Mesendoderm (in vitro differentiated cells): ENCODE results near the gene TRIM46.
"Not testable (repeated sequence)": the region's sequence is repeated elsewhere in the genome, so short reads cannot be mapped to it uniquely, and the experiment has no call there.

Experiments
- DNase-seq: peaks from one replicate; pipeline ENCODE4 v3.0.0; 2013
- H2AK5ac ChIP-seq: 2 replicates; pipeline ENCODE4 v1.6.1; 2013; ENCODE audit warnings: low read length, inconsistent platforms
- H2BK120ac ChIP-seq: 2 replicates; pipeline ENCODE4 v1.6.1; 2013; ENCODE audit warnings: low read depth, mild to moderate bottlenecking, low read length, moderate library complexity, mixed read lengths
- H2BK15ac ChIP-seq: replicated peaks from 2 replicates; pipeline ENCODE4 v1.6.1; 2013; ENCODE audit warnings: low read depth, mild to moderate bottlenecking, moderate library complexity
- H2BK5ac ChIP-seq: 2 replicates; pipeline ENCODE4 v1.6.1; 2013; ENCODE audit warnings: low read length, inconsistent platforms
- H3K18ac ChIP-seq: 2 replicates; pipeline ENCODE4 v1.6.1; 2013; ENCODE audit warnings: mild to moderate bottlenecking, low read length, mixed read lengths
- H3K23ac ChIP-seq: one replicate; pipeline ENCODE4 v1.6.1; 2013; ENCODE audit warnings: low read length
- H3K27ac ChIP-seq: 2 replicates; pipeline ENCODE4 v1.5.1; 2013; ENCODE audit warnings: low read depth, mild to moderate bottlenecking, inconsistent platforms, low read length, moderate library complexity
- H3K27me3 ChIP-seq: 2 replicates; pipeline ENCODE4 v1.6.1; 2013; ENCODE audit warnings: low read length, control low read depth, mild to moderate bottlenecking, inconsistent platforms; ENCODE audit not compliant: insufficient read depth, poor library complexity
- H3K36me3 ChIP-seq: 2 replicates; pipeline ENCODE4 v1.6.1; 2013; ENCODE audit warnings: low read length, inconsistent platforms; ENCODE audit not compliant: control insufficient read depth, insufficient read depth
- H3K4ac ChIP-seq: one replicate; pipeline ENCODE4 v1.6.1; 2013; ENCODE audit warnings: low read depth, mild to moderate bottlenecking, low read length, moderate library complexity
- H3K4me1 ChIP-seq: 2 replicates; pipeline ENCODE4 v1.6.1; 2013; ENCODE audit warnings: low read depth, low read length, inconsistent platforms; ENCODE audit not compliant: control insufficient read depth
- H3K4me2 ChIP-seq: 2 replicates; pipeline ENCODE4 v1.6.1; 2013; ENCODE audit warnings: low read length
- H3K4me3 ChIP-seq: 2 replicates; pipeline ENCODE4 v1.5.1; 2013; ENCODE audit warnings: mild to moderate bottlenecking, low read length
- H3K56ac ChIP-seq: one replicate; pipeline ENCODE4 v1.6.1; 2013; ENCODE audit warnings: low read length
- H3K79me1 ChIP-seq: 2 replicates; pipeline ENCODE4 v1.6.1; 2013; ENCODE audit warnings: low read length, inconsistent platforms
- H3K79me2 ChIP-seq: 2 replicates; pipeline ENCODE4 v1.6.1; 2013; ENCODE audit warnings: mild to moderate bottlenecking, low read length; ENCODE audit not compliant: control insufficient read depth, insufficient read depth
- H3K9ac ChIP-seq: 2 replicates; pipeline ENCODE4 v1.6.1; 2013; ENCODE audit warnings: low read length, inconsistent platforms
- H4K5ac ChIP-seq: one replicate; pipeline ENCODE4 v1.6.1; 2013; ENCODE audit warnings: low read length
- H4K8ac ChIP-seq: one replicate; pipeline ENCODE4 v1.6.1; 2013; ENCODE audit warnings: low read depth, mild to moderate bottlenecking, control low read depth, low read length, moderate library complexity
- WGBS: extraction: QIAGEN DNeasy Blood & Tissue Kit; methylation state at CpG from one replicate; pipeline ENCODE4 v1.1.7; 2013; ENCODE audit warnings: low lambda C conversion rate, missing lambda C conversion rate; ENCODE audit not compliant: insufficient coverage; ENCODE audit errors: extremely low coverage; 5-methylcytosine and 5-hydroxymethylcytosine counted together

Gene TRIM46

DNA sequence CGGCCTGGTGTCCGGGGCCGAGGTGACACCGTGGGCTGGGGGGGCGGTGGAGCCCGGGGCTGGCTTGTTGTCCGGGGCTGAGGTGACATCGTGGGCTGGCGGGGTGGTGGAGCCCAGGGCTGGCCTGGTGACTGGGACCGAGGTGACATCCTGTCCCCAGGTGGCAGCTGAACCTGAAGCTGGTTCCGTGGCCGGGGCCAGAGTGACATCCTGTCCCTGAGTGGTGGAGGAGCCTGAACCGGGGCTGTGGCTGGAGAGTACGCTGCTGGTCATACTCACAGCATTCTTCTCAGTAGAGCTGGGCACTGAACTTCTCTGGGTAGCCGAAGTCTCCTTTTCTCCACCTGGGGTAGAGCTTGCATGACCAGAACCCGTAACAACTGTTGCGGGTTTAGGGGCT lies 18.3 kb downstream of the TRIM46 start:
- H2AK5ac ChIP-seq: no peak overlapping the region
- no peak overlapping the region for H2BK15ac ChIP-seq
- H3K9ac ChIP-seq: no peak overlapping the region
- H2BK120ac ChIP-seq: no peak overlapping the region
- no CpG with 5 or more reads among the region's 17 CpGs for WGBS
- no peak overlapping the region for H2BK5ac ChIP-seq
- peaks cover 13% of the 10 kb centered on the region for H3K79me2 ChIP-seq
- no peaks in the 10 kb centered on the region for H3K27me3 ChIP-seq
- DNase-seq: no peak
- H3K56ac ChIP-seq: no peak overlapping the region
- no peak overlapping the region for H3K27ac ChIP-seq
- H4K5ac ChIP-seq: no peak overlapping the region
- H3K4me1 ChIP-seq: peaks cover 5% of the 10 kb centered on the region
- H3K36me3 ChIP-seq: no peaks in the 10 kb centered on the region
- no peak overlapping the region for H3K4ac ChIP-seq
- H3K4me2 ChIP-seq: no peak overlapping the region
- no peaks in the 10 kb centered on the region for H3K79me1 ChIP-seq
- no peak overlapping the region for H4K8ac ChIP-seq
- no peak overlapping the region for H3K18ac ChIP-seq
- no peak overlapping the region for H3K4me3 ChIP-seq
- peak overlapping the region; percentile 45 for H3K23ac ChIP-seq

DNA sequence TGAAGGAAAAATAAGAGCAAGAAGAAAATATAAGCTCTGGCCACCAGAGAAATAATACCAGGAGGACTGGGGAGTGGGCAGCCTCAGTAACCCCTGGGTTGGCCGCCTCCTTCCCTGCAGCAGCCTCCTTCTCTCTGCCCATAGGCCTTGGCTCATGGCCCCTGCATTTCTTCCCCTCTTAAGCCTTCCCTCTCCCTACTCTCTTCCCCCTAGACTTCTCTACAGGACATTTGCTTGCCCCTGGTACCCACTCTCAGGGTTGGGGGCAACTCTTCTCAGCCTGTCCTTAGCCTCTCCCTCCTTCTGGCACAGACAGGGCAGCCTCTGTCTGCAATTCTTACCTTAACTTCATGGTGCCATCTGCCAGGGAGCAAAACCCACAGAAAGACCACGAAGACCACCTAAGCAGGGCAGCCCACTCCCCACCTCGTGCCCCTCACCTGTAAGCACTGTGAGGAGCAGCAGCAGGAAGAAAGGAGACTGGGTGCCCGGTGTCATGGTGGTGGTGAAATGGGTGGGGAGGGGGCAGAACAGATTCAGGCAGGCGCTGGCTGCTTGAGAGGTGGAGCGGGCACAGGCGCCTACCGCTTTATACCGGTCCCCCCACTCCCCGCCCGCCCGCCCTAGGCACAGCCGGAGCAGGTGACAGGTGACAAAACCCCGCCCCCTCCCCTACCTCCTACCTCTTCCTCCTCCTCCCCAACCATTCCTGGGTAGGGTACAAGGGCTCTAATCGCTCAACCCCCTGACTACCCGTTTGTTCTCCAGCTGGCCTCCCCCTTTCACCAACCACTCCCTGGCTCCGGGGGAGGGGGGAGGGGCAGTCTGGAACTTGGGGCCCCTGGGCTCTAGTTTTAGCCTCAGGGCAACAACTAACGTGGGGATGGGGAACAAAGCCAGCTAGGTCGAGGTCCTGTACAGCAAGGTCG lies 19.0 kb downstream of the TRIM46 start:
- no peak overlapping the region for H4K5ac ChIP-seq
- WGBS: no CpG with 5 or more reads among the region's 20 CpGs
- peak overlapping the region; percentile 61 for H3K18ac ChIP-seq
- H3K4me2 ChIP-seq: peak overlapping the region; percentile 98
- peak overlapping the region; percentile 91 for H3K9ac ChIP-seq
- H3K23ac ChIP-seq: no peak overlapping the region
- H3K36me3 ChIP-seq: peaks cover 1% of the 10 kb centered on the region
- H3K27me3 ChIP-seq: no peaks in the 10 kb centered on the region
- H2BK5ac ChIP-seq: no peak overlapping the region
- no peak overlapping the region for H2AK5ac ChIP-seq
- no peak overlapping the region for H2BK15ac ChIP-seq
- peaks cover 13% of the 10 kb centered on the region for H3K79me2 ChIP-seq
- no peaks in the 10 kb centered on the region for H3K79me1 ChIP-seq
- H2BK120ac ChIP-seq: no peak overlapping the region
- H3K4me1 ChIP-seq: peaks cover 5% of the 10 kb centered on the region
- H4K8ac ChIP-seq: no peak overlapping the region
- no peak overlapping the region for H3K4ac ChIP-seq
- DNase-seq: peak; percentile 52
- peak overlapping the region; percentile 67 for H3K4me3 ChIP-seq
- H3K56ac ChIP-seq: peak overlapping the region; percentile 95
- peak overlapping the region; percentile 50 for H3K27ac ChIP-seq

GRCh38 chr1:155193275-155193990 lies 19.8 kb downstream of the TRIM46 start:
- peak overlapping the region; percentile 66 for H3K27ac ChIP-seq
- H3K56ac ChIP-seq: peak overlapping the region; percentile 99
- H3K36me3 ChIP-seq: peaks cover 1% of the 10 kb centered on the region
- H3K27me3 ChIP-seq: no peaks in the 10 kb centered on the region
- H3K79me1 ChIP-seq: no peaks in the 10 kb centered on the region
- no peak overlapping the region for H4K5ac ChIP-seq
- WGBS: no CpG with 5 or more reads among the region's 38 CpGs
- H2BK5ac ChIP-seq: peak overlapping the region; percentile 84
- DNase-seq: peak; percentile 96
- H3K4me1 ChIP-seq: peaks cover 5% of the 10 kb centered on the region
- no peak overlapping the region for H2BK120ac ChIP-seq
- no peak overlapping the region for H2BK15ac ChIP-seq
- H3K4me3 ChIP-seq: peak overlapping the region; percentile 67
- H3K18ac ChIP-seq: peak overlapping the region; percentile 61
- H3K4me2 ChIP-seq: peak overlapping the region; percentile 98
- H3K23ac ChIP-seq: peak overlapping the region; percentile 24
- peak overlapping the region; percentile 43 for H4K8ac ChIP-seq
- H2AK5ac ChIP-seq: peak overlapping the region; percentile 88
- H3K4ac ChIP-seq: peak overlapping the region; percentile 46
- H3K79me2 ChIP-seq: peaks cover 13% of the 10 kb centered on the region
- peak overlapping the region; percentile 95 for H3K9ac ChIP-seq

DNA sequence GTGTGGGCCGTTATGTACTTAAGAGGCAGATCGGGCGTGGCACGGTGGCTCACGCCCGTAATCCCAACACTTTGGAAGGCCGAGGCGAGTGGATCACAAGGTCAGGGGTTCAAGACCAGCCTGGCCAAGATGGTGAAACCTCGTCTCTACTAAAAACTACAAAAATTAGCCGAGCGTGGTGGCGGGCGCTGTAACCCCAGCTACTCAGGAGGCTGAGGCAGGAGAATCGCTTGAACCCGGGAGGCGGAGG lies 20.3 kb downstream of the TRIM46 start:
- not testable (repeated sequence) for H3K4ac ChIP-seq, H3K23ac ChIP-seq, H3K27me3 ChIP-seq, H3K79me1 ChIP-seq, H3K18ac ChIP-seq, H2BK120ac ChIP-seq, H3K36me3 ChIP-seq, H3K4me1 ChIP-seq, H4K5ac ChIP-seq, DNase-seq, H4K8ac ChIP-seq, H2BK15ac ChIP-seq
- Histone ChIP-seq H3K4me2 (peak overlapping the region; percentile 91), H3K9ac (peak overlapping the region; percentile 95), H3K79me2 (peaks cover 13% of the 10 kb centered on the region), H2BK5ac (peak overlapping the region; percentile 78), H3K27ac (peak overlapping the region; percentile 69), H3K56ac (peak overlapping the region; percentile 99), H2AK5ac (peak overlapping the region; percentile 88), H3K4me3 (peak overlapping the region; percentile 66)
- WGBS: no CpG with 5 or more reads among the region's 16 CpGs

GRCh38 chr1:155195201-155196102 lies 21.8 kb downstream of the TRIM46 start:
- Histone ChIP-seq H3K79me2 (peaks cover 13% of the 10 kb centered on the region), H3K79me1 (no peaks in the 10 kb centered on the region), H2BK5ac (no peak overlapping the region), H3K18ac (peak overlapping the region; percentile 57), H3K27ac (peak overlapping the region; percentile 30), H4K8ac (no peak overlapping the region), H3K56ac (peak overlapping the region; percentile 65), H3K27me3 (no peaks in the 10 kb centered on the region), H3K4ac (peak overlapping the region; percentile 42), H2BK120ac (no peak overlapping the region), H4K5ac (no peak overlapping the region), H3K4me3 (peak overlapping the region; percentile 69), H3K4me2 (peak overlapping the region; percentile 57), H3K36me3 (peaks cover 1% of the 10 kb centered on the region), H2AK5ac (no peak overlapping the region), H3K23ac (no peak overlapping the region), H2BK15ac (no peak overlapping the region), H3K4me1 (peaks cover 5% of the 10 kb centered on the region), H3K9ac (peak overlapping the region; percentile 57)
- DNase-seq: no peak
- WGBS: no CpG with 5 or more reads among the region's 27 CpGs
